Jurkat, Clone E6-1 (cell line): ENCODE results near the gene NUDT14.

Source experiments
- DNase-seq: peaks from one replicate; pipeline ENCODE4 v3.0.0-alpha.2; 2011; ENCODE audit warnings: low read depth, low spot score
- H3K4me3 ChIP-seq: 2 replicates; pipeline ENCODE4 v1.5.1; 2011; ENCODE audit warnings: mild to moderate bottlenecking, low read length, control low read depth, moderate library complexity

The NUDT14 gene

DNA sequence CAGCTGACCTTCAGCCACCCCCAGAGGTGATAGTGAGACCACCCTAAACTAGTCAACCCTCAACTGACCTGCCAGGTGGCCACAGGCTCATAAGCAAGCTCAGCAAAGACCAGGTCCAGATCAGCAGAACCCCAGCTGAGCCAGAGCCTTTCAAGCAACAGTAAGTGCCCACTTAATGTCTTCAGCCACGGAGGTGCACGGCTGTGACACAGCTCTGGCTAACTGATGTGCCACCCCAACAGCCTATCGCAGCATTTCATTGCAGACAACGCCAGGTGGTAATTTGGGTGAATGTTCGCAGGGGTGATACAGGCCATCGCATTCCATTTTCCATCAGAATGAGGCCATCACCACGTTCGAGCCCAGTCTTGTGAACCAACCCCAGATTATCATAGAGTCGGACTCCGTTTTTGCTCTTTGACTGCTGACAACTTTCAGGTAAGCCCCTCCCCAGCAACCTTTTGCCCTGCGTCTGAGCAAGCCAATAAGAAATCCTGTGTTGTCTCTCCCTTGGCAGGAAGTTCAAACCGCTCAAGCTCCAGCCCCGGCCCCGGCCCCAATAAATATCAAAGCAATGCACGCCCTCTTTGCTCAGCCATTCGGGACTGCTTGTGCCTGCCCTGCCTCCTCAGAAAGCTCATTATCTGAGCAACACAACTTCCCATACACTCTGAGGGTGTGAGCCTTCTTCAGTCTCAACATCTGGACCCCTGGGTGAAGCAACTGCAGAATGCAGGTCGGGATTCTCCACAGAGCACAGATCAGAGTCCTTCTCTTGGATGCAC is 56.9 kb downstream of the NUDT14 start:
- H3K4me3 ChIP-seq: no peak overlapping the region
- DNase-seq: no peak

DNA sequence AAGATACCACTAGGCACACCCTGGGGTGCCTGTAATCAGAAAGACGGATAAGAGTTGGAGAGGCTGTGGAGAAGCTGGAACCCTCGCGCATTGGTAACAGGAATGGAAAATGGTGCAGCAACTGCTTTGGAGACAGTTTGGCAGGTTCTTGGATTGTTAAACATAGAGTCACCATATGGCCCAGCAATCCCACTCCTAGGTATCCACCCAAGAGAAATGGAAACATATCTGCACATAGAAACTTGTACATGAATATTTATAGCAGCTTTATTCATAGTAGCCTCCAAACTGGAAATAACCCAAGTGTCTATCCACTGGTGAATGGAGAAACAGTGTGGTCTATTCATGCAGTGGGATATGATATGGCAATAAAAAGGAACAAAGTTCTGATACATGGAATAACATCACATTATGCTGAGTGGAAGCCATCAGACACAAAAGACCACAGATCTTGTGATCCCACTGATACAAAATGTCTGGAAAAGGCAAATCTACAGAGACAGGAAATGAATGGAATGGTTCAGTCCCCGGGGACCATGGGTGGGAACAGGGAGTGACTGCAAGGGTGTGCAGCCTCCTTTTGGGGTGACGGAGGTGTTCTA is 57.9 kb downstream of the NUDT14 start:
- H3K4me3 ChIP-seq: no peak overlapping the region
- no peak for DNase-seq
